ENCODE data around the gene WNT7B. TPM values are rescaled to one million over a fixed set of nuclear protein-coding genes. Genes with fewer than 3 reads are reported as not detected.

WNT7B gene
- 89.1 and 95.0 TPM in 2 replicates for total RNA-seq (2014; rRNA removed; shearing (Covaris generic); ENCODE audit: low replicate concordance)

DNA sequence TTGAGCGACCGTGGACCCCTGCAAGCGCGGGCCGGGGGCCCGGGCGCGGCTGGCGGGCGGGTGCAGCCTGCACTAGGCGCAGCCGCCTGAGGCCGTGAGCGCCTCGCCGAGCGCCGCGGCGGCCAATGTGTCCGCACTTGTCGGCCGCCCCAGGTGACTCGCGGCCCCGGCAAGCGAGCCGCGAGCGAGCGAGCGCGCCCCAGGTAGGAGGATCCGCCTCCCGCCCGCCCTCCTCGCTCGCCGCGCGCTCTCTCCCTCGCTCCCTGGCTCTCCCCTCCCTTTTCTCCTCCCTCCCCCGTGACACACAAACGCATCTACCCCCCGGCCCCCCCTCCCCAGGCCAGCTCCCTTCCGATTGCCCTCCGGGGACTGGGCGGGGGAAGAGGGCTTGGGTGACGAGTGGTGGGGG lies at the start of gene WNT7B:
TSS of gene WNT7B (minus strand) at position 160 of the 409 bp plus-strand sequence. CDS start 408 bp downstream, outside the sequence.
- in situ Hi-C loops (cut with HindIII; ENCODE audit: low pct_unique_long_range_greater_than_20kb, low sequenced_read_pairs) = no loop called here
- DNase-seq (ENCODE audit: low read depth) = peak; percentile 84

DNA sequence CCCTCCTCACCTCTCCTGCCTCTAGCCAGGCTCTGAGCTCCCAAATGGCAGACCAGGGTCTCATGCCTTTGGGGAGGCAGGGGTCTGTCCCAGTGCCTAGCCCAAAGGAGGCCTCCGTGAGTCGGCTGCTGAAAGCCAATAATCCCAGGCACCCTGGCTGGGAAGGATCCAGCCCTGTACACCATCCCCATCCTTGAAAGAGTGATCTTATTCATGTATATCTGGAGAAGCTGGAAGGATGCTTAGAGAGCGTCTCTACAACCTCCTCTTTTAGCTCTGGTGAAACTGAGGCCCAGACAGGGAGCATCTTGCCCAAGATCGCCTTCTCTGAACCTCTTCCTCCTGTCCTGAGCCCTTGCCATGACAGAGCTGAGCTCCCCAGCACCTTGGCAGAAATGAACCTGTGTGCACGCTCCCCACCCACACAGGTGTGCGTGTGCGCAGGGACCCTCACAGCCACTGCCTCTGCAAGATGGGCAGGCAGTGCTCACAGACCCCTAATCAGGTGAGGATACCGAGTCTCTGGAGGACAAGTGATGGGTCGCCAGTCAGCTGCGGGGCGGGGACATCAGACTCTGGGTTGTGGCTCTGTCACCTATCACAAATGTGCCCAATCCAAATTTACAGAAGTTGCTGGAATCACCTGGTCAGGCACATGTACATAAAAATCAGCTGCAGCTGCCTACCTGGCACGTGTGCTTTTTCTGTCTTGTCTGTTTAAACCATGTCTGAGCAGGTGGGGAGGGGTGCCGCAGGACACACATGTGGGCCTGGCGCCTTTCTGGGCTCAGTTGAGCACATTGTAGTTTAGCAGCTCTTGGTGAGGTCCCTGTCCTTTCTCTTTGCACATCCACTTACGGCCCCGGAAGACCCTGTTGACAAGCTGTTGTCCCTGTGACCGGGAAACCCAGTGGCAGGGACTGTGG lies 49.3 kb upstream of the WNT7B start:
- in situ Hi-C loops (cut with HindIII; ENCODE audit: low pct_unique_long_range_greater_than_20kb, low sequenced_read_pairs) = no loop called here
- no peak for DNase-seq (ENCODE audit: low read depth)

DNA sequence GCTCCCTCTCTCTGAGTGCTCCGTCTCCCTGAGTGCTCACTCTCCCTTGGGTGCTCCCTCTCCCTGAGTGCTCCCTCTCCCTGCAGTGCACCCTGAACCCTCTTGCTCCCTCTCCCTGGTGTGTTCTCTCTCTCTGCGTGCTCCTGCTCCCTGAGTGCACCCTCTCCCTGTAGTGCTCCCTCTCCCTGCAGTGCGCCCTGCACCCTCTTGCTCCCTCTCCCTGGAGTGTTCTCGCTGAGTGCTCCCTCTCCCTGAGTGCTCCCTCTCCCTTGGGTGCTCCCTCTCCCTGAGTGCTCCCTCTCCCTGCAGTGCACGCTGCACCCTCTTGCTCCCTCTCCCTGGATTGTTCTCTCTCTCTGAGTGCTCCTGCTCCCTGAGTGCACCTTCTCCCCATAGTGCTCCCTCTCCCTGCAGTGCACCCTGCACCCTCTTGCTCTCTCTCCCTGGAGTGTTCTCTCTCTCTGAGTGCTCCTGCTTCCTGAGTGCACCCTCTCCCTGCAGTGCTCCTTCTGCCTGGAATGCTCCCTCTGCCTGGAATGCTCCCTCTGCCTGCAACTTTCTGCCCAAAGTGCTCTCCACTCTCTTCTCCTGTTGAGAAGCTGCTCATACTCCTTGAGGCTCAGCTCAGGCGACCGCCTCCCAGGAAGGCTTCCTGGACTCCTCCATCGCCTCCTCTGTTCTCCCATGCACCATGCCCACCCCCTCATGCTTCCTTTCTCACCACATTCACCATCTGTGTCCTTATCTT lies 48.4 kb upstream of the WNT7B start:
- DNase-seq (ENCODE audit: low read depth) = no peak
- in situ Hi-C loops (cut with HindIII; ENCODE audit: low pct_unique_long_range_greater_than_20kb, low sequenced_read_pairs) = no loop called here

DNA sequence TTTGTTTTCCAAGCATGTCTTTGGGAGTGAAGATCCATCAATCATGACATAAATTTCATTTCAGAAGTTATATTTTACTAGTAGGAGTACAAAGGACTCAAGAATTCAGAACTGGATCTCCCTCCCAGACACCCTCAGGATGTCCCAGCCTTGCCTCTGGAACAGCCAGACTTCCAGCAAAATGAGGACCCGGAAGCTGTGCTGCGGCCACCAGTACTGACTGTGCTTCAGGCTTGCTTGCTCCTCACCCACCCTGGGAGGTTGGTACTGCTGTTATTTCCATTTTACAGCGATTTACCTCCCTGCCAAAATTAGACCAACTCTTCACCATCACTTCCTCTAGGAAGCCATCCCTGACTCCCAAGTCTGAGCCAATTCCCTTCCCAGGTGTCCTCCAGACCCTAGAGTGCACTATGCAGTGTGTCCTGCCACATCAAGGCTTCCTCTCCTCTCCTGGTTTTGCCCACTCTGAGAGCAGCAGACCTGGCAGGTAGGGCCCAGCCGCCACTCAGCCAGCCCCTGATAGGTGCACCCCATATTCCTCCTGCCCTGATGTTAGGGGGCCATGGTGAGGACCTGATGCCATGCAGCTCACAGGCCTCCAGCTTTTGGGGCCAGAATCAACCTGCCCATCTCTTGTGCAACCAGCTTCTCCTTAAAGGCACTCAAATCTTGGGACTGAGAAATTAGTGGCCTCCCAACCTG lies 47.3 kb upstream of the WNT7B start:
- no peak for DNase-seq (ENCODE audit: low read depth)
- in situ Hi-C loops (cut with HindIII; ENCODE audit: low pct_unique_long_range_greater_than_20kb, low sequenced_read_pairs) = loop anchor here (25.0 kb wide), 1 partner anchor 263 kb away; the partner anchor contains the start of gene GTSE1

DNA sequence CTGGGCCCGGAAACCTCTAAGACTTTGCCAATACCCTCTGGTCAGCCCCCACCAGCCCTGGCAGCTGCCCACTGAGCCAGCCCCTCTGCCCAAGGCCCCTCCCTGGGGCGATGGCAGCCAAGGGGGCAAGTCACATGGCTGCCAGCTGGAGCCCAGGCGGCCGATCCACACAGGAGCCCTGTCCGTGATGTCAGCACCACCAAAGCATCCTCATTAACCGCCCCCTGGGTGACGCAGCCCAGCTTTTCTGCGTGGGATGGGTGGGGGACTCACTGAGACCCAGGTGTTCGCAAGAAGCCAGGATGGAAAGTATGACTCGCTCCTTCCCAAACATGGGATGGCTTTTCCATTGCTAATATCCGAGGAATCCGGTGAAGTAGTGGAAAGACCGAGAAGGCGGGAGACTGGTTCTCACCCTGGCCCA lies 46.6 kb upstream of the WNT7B start:
- DNase-seq (ENCODE audit: low read depth) = no peak
- in situ Hi-C loops (cut with HindIII; ENCODE audit: low pct_unique_long_range_greater_than_20kb, low sequenced_read_pairs) = loop anchor here (25.0 kb wide), 1 partner anchor 264 kb away; the partner anchor contains the start of gene GTSE1

DNA sequence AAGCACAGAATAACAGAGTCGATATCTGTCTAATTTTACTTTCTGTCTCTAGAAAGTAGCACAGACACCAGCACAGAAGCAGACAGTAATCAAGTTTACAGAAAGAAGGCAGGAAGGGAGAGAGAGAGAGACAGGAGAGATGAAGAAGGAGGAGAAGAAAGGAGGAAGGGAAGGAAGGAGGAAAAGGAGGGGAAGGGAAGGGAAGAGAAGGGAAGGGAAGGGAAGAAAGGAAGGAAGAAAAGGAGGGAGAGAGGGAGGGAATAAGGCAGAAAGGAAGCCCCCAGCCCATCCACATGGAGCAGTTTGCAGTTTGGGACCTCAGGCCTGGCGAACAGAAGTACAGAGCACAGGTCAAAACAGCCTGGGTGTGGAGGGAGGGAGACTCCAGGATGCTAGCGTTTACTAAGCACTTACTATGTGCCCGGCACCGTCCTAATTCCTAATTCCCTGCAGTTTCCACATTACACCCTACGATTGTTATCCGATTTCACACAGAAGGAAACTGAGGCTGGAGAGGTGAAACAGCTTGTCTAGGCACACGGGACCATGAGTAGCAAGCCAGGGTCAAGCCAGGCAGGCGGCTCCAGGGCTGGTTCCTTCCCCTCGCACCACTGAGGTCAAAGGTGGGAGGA lies 46.0 kb upstream of the WNT7B start:
- in situ Hi-C loops (cut with HindIII; ENCODE audit: low pct_unique_long_range_greater_than_20kb, low sequenced_read_pairs) = loop anchor here (25.0 kb wide), 1 partner anchor 264 kb away; the partner anchor contains the start of gene GTSE1
- DNase-seq (ENCODE audit: low read depth) = no peak

DNA sequence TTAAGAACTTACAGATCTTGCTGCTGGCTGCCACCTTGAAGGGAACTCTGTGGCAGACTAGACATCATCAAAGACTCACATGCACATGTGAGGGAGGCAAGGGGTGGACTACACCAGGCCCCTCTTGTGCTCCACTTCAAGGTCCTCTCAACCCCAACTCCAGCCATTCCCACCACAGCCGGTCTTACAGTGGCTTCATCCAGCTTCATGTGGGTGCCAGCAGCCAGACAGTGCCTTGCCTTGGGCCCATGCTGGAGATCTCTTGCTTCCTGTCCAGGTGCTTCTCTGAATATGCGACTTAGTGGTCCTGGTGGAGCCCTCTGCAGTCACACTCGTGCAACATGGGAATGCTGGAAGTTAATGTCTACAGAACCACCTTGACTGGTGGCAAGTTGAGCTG lies 44.6 kb upstream of the WNT7B start:
- DNase-seq (ENCODE audit: low read depth) = no peak
- in situ Hi-C loops (cut with HindIII; ENCODE audit: low pct_unique_long_range_greater_than_20kb, low sequenced_read_pairs) = loop anchor here (25.0 kb wide), 1 partner anchor 266 kb away; the partner anchor contains the start of gene GTSE1

DNA sequence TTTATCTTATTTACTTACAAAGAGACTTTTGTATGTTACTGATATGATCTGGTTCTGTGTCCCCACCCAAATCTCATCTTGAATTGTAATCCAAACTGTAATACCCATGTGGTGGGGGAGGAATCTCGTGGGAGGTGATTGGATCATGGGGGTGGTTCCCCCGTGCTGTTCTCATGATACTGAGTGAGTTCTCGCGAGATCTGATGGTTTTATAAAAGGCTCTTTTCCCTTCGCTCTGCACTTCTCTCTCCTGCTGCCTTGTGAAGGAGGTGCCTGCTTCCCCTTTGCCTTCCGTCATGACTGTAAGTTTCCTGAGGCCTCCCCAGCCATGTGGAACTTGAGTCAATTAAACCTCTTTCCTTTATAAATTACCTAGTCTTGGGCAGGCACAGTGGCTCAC lies 42.4 kb upstream of the WNT7B start:
- in situ Hi-C loops (cut with HindIII; ENCODE audit: low pct_unique_long_range_greater_than_20kb, low sequenced_read_pairs) = loop anchor here (25.0 kb wide), 1 partner anchor 268 kb away; the partner anchor contains the start of gene GTSE1
- DNase-seq (ENCODE audit: low read depth) = no peak

DNA sequence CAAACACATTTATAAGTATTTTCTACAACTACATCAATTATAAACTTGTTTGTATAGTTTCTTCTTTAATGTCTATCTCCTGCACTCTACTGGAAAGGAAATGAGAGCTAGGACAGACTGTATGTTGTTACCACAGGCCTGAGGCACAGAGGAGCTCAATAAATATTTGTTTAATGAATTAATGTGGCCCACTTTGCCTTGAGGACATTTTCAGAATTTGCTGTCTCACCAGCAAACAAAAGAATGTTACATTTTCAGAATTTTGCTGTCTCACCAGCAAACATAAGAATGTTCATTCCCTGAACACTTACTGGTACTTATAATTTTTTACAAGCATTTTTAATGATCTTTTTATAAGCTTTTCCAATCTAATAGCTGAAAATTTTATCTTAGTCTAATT lies 41.9 kb upstream of the WNT7B start:
- in situ Hi-C loops (cut with HindIII; ENCODE audit: low pct_unique_long_range_greater_than_20kb, low sequenced_read_pairs) = loop anchor here (25.0 kb wide), 1 partner anchor 268 kb away; the partner anchor contains the start of gene GTSE1
- DNase-seq (ENCODE audit: low read depth) = no peak

DNA sequence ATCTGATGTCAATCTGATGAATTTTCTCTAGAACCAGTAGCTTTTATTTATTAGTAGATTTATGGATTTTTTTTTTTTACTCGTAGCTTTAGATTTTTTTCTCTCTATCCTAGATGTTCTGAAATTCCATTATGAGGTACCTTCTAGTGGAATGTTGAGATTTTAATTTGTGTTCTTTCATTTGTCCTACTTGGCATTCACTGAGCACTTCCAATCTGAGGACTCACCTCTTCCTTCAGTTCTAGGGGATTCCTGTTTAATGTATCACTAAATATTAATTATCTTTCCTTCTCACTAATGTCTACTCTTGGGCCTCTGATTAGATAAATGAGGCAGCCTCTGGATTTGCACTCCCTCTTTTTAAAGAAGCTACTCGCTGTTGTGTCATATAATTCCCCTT lies 40.2 kb upstream of the WNT7B start:
- in situ Hi-C loops (cut with HindIII; ENCODE audit: low pct_unique_long_range_greater_than_20kb, low sequenced_read_pairs) = loop anchor here (25.0 kb wide), 1 partner anchor 270 kb away; the partner anchor contains the start of gene GTSE1
- no peak for DNase-seq (ENCODE audit: low read depth)

DNA sequence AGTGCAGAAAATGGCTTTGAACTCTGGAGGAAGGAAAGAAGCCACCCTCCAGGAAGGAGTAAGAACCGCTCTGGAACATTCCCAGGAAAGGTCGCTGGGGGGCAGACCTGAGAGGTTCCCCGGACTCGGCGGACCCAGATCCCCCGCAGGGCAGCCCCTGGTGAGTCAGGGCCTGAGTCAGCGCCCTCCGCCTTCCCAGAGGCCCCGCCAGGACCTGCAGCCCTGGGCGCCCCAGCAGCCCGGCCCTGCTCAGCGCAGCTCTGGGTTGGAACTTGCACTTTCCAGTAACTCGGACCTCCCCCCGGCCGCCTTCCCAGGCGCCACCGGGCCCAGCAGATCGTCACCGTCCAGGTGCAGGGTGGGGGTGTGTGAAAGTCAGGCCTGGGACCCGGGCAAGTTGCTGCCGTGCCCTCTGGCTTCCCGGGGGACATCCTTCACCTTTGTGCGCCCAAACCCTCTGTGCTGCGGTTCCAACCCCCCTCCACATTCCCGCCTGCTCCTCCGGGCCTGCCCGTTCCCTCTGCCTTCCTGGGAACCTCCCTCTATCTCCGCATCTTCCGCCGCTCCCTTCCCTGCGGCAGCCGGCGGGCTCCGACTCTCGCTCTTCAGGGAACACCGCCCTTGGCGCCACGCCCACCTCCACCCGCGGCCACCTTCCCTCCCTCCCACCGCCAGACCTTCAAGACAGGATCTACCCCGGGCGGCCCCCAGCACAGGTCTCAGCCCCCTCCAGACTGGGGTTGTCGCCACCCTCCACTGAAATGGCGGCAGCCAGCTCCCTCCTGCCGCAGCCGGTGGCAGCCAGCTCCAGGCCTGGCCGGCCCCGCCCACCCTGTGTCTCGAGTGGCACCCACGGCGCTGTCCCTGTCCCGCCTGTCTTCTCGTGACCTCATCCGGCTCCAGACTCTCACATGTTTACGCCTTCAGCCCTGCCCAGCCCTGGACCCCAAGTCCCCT lies 36.8 kb upstream of the WNT7B start:
- in situ Hi-C loops (cut with HindIII; ENCODE audit: low pct_unique_long_range_greater_than_20kb, low sequenced_read_pairs) = loop anchor here (25.0 kb wide), 1 partner anchor 274 kb away; the partner anchor contains the start of gene GTSE1
- DNase-seq (ENCODE audit: low read depth) = peak; percentile 98

DNA sequence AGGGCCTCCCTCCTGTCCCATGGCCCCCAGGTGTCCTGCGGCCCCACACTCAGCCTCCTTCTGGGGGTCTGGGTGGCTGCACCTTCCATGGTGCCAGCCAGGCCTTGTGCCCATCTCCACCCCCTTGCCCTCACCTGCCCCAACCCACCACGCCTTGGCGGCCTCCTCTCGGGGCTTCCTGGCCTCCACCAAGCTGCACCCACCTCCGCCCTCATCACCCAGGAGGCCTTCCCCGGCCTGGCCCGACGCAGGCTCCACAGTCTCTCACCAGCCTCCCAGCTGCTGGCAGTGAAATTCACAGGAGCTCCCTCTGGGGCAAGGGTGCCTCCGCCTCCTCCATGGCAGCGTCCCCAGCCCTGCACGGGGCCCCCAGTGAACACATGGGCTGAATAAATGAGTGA lies 35.9 kb upstream of the WNT7B start:
- DNase-seq (ENCODE audit: low read depth) = no peak
- in situ Hi-C loops (cut with HindIII; ENCODE audit: low pct_unique_long_range_greater_than_20kb, low sequenced_read_pairs) = loop anchor here (25.0 kb wide), 1 partner anchor 274 kb away; the partner anchor contains the start of gene GTSE1

DNA sequence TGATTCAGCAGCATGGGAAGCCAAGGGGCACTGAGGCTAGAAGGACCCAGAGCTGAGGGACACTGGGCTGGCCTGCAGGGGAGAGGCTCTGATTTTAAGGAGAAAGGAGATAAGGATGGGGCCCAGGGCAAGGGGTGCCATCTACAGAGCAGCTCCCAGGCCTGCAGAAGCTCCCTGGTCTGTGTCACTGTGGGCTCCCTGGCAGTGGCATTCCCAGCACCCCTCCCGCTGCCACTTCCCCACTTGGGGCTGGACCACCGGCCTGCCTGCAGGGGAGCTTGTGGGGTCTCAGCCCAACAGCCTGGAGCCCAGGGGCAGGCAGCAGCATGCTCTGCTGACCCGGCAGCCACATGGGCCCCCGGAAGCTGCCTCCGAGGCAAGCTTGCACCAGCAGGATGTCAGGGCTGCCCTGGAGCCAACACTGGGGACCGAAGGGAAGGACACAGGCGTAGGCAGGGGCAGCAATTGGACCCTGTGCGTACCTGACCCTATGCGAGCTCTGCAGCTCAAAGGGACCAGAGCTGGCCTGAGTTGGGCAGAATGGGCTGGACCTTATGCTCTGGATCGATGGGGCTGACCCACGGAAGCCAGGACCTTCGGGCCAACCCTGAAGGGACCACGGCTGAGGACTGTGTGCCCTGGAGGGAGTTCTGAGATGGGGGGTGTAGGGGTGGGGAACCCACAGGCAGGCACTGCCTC lies 35.4 kb upstream of the WNT7B start:
- in situ Hi-C loops (cut with HindIII; ENCODE audit: low pct_unique_long_range_greater_than_20kb, low sequenced_read_pairs) = loop anchor here (25.0 kb wide), 1 partner anchor 275 kb away; the partner anchor contains the start of gene GTSE1
- DNase-seq (ENCODE audit: low read depth) = no peak

DNA sequence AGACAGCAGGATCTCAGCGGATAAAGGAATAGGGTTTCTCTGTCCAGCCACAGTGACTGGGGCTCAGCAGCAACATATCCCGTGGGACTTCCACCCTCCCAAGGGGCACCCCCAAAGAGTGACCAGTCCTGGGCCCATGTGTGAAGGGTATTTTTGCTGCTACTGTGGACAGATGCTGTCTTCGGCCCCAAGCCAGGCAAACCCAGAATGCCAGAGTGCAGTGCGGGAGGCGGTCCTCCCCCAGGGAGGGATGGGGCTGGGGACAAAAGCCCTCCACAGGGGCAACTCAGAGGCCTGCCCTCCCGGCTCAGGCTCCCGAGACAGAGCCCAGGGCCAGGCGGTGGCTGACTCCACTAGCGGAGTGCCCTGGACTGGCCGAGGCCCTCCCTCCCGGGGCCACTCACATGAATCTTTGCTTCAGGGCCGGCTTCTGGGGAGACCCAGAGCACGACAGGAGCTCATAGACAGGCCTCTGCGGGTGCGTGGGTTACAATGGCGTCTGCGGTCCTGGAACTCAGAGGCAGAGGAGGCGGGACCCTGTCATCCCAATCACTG lies 34.7 kb upstream of the WNT7B start:
- no peak for DNase-seq (ENCODE audit: low read depth)
- in situ Hi-C loops (cut with HindIII; ENCODE audit: low pct_unique_long_range_greater_than_20kb, low sequenced_read_pairs) = loop anchor here (25.0 kb wide), 1 partner anchor 276 kb away; the partner anchor contains the start of gene GTSE1

DNA sequence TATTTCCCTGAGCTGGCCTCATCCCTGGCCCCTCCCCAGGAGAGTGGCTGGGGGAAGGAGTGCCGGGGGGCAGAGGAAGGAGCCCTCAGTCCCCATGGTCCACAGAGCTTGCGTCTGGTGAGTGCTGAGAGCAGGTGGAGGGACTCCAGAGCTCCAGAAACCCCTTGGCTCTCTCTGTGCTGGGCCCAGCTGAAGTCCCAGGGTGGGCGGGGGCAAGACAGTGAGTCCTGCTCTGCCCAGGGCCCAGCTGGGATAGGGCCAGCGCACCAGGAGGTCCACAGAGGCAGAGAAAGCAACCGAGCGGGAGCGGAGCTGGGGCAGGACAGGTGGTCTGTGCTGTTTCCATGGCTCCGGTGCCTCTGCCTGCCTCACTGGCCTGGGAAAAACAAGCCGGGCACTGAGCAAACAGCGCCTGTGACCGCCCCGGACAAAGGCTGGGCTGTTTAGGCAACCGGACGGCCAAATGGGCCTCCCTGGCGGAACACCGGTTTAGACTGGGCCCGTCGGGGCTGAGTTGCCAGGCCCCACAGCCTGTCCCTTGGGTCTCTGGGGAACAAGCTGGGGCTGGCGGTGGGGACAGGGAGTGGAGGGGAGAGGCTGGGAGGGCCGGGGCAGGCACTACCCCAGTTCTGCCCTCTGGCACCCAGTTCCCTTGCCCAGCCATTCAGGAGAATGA lies 34.1 kb upstream of the WNT7B start:
- DNase-seq (ENCODE audit: low read depth) = no peak
- in situ Hi-C loops (cut with HindIII; ENCODE audit: low pct_unique_long_range_greater_than_20kb, low sequenced_read_pairs) = loop anchor here (25.0 kb wide), 1 partner anchor 276 kb away; the partner anchor contains the start of gene GTSE1
